ENCODE measurements around the gene TCTN1.

Gene TCTN1

GRCh38 chr12:110684312-110684836, 70.4 kb downstream of the TCTN1 start:
- no peak for DNase-seq

- DNase-seq = no peak
These were observed 72.5 kb downstream of the TCTN1 start for GRCh38 chr12:110686294-110686903.

- DNase-seq = no peak
These were observed 73.7 kb downstream of the TCTN1 start for GRCh38 chr12:110687396-110688169.

- no peak for DNase-seq
These were observed 74.7 kb downstream of the TCTN1 start, which contains the start of gene HVCN1 for GRCh38 chr12:110688446-110689280. HVCN1 (minus strand) TSS chr12:110689115; CDS start chr12:110683245, 5,870 bp downstream.

- no peak for DNase-seq
These were observed 75.6 kb downstream of the TCTN1 start for GRCh38 chr12:110689281-110690126.

- DNase-seq = no peak
These were observed 76.2 kb downstream of the TCTN1 start for GRCh38 chr12:110690127-110690430.

- DNase-seq = no peak
These were observed 79.8 kb downstream of the TCTN1 start for GRCh38 chr12:110693731-110694130.

- DNase-seq = no peak
These were observed 80.5 kb downstream of the TCTN1 start for GRCh38 chr12:110694330-110694901.

- DNase-seq = no peak
These were observed 82.4 kb downstream of the TCTN1 start for GRCh38 chr12:110696283-110696682.

- no peak for DNase-seq
These were observed 83.3 kb downstream of the TCTN1 start for GRCh38 chr12:110697236-110697635.

- DNase-seq = no peak
These were observed 84.4 kb downstream of the TCTN1 start for GRCh38 chr12:110698171-110698902.
